ENCODE measurements around the gene VANGL2.

Gene VANGL2

DNA sequence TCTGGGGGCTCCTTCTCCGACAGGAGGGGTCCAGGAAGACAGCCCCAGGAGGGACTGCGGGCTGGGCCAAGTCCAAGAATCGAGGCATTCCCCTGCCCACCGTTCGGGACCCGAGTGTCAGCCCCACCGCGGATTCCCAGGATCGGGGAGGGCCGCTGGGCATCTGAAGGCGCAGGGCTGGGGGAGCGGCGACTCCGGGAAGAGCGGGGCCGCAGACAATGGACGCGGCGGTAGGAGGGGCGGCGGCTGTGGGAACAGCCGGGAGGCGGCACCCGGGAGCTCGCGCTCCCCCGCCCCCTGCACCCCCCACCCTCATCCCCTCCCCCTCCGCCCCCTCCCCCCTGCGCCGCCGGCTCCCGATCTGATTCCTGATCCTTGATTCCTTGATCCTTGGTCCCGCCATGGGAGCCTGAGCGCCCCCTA, at the start of gene VANGL2:
VANGL2 (plus strand) TSS at position 342 of the 423 bp plus-strand sequence. CDS start 15,274 bp downstream, outside the sequence.
- peak; percentile 97 for DNase-seq

DNA sequence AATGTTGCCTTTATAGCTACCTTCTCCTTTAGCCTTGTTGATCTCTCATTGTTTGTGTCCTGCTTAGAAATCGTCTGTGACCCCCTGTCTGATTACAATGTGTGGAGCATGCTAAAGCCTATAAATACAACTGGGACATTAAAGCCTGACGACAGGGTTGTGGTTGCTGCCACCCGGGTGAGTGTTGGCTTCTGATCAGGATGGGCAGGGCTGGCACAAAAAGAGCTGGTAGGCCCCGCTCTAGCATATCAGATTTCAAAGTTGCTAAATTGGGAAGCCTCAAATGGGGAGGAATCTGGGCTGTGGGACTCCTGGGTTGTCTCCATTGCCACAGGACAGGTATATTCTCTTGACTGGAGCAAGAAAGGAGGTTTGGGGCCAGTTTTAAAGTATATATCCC, 48.7 kb upstream of the VANGL2 start:
- DNase-seq = no peak

GRCh38 chr1:160352555-160352954, 47.8 kb upstream of the VANGL2 start:
- no peak for DNase-seq

GRCh38 chr1:160353223-160353622, 47.1 kb upstream of the VANGL2 start:
- no peak for DNase-seq

DNA sequence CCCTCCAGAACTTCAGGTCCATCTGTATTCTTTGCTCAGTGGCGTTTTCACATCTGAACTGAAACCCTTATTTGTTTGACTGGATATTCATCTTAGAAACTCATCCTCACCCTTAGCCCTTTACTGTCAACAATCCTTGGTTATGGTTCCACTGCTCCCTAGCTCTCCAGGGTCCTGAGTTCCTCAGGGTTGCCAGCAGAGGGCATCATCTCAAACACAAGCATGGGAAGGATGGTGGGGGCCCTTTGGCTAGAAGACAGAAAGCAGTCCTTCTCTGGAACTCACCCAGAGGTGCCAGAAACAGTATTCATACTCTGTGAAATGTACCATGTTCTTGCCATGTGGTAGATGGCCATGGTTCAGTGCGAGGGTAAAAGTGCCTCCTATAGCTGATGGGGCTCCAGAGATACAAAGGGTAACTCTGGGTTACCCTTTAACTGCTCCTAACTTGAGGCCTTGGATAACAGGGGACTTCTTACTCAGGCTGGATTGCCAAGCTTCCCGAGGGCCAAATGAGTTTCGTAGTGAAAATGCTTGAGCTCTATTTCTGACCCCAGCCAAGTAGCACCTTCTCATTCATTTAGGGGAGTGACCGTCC, 45.9 kb upstream of the VANGL2 start:
- DNase-seq = peak; percentile 59

DNA sequence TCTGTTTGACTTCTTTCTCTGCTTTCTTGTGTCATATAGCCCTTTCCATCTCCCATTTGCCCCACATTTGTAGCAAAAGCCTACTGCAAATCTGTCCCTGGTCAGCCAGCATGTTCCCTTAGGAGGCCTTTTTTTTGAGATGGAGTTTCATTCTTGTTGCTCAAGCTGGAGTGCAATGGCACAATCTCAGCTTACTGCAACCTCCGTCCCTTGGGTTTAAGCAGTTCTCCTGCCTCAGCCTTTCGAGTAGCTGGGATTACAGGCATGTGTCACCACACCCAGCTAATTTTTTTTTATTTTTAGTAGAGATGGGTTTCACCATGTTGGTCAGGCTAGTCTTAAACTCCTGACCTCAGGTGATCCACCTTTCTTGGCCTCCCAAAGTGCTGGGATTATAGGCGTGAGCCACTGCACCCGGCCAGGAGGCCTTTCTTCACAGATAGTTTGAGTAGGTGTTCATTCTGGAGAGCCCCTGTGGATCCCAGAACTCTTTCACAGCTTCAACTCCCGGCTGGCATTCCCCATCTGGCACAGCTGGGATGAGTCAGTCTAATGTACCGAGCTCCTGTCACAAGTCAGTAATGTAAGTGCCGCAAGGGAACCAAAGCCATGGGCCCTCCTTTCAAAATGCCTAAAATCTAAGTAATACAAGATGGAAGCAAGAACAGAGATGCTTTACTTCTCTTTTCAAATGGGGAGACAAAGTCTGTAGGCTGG, 42.9 kb upstream of the VANGL2 start:
- no peak for DNase-seq

DNA sequence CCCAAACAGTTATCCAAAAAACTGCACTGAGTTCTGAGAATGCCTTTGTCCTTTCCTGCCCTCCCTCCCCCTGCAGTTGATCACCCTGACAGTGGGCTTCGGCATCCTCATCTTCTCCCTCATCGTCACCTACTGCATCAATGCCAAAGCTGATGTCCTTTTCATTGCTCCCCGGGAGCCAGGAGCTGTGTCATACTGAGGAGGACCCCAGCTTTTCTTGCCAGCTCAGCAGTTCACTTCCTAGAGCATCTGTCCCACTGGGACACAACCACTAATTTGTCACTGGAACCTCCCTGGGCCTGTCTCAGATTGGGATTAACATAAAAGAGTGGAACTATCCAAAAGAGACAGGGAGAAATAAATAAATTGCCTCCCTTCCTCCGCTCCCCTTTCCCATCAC, 42.3 kb upstream of the VANGL2 start:
- DNase-seq = no peak

DNA sequence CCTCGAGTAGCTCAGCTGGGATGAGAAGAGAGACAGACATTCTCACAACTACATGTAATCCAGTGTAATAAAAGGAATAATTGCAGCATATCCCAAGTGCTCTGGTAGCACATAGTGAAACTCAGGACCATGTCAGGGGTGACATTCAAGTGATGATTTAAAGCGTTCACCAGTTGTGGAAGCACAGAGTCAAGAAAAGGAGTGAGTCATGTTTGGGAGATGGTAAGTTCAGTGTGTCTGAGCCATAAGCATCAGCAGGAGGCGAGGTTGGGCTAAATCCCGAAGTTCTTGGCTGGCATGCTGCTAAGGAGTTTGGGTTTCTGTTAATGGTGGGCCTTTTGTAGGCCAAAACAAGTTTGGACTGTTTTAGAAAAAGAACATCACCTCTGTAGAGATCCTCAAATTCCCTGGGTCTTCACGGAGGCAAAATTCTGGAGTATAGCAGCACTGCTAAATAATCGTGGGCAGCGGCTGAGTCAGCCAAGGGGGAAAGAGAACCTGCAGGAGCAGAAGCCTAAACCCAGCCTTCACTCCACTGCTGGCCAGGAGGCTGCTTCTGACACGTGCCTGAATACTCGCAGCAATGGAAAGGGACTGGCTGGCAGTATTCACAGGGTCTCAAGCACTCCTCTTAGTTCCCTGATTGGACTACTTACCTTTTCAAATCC, 40.7 kb upstream of the VANGL2 start:
- DNase-seq = no peak

DNA sequence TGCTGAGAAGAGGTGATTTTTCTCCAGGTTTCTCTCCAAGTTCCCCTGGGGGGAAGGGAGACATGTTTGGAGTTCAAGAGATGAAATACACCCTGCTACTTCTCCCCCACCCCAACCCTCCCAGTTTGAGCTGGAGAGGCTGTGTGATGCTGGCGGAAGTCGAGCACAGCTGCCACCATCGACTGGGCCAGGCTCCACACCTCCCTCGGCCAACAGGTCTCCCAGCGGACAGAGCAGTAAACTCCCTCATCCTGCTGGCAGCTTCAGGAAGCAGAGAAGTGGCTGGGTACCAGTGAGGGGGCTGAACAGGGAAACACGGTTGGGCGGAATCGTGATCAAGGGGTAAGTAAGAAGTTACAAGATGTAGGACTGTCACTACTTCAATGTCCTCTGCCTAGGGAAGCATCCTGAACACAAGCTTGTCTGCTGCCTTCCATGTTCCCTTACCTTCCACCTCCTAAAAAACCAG, 40.1 kb upstream of the VANGL2 start:
- DNase-seq = no peak

GRCh38 chr1:160361199-160361598, 39.2 kb upstream of the VANGL2 start:
- DNase-seq = no peak

DNA sequence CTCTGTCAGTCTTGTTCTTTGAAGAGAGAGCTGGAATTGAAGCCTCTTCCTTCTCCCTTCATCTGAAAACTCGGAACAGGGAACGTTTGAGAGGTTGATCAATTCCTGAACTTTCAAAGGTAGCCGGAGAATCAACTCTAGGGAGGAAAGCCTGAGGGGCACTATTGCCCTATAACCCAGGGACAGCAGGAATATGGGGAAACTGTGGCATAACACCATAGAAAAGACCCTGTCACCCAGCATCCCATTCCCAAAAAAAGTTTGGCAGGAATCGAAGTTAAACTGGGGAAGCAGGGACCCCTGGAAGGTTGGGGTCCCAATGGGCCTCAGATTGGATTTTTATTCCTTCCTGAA, 38.6 kb upstream of the VANGL2 start:
- DNase-seq = no peak

GRCh38 chr1:160362168-160362957, 38.0 kb upstream of the VANGL2 start:
- peak; percentile 86 for DNase-seq

- no peak for DNase-seq
Measured at GRCh38 chr1:160363010-160363409, 37.4 kb upstream of the VANGL2 start.

GRCh38 chr1:160363951-160364735, 36.2 kb upstream of the VANGL2 start:
- no peak for DNase-seq

DNA sequence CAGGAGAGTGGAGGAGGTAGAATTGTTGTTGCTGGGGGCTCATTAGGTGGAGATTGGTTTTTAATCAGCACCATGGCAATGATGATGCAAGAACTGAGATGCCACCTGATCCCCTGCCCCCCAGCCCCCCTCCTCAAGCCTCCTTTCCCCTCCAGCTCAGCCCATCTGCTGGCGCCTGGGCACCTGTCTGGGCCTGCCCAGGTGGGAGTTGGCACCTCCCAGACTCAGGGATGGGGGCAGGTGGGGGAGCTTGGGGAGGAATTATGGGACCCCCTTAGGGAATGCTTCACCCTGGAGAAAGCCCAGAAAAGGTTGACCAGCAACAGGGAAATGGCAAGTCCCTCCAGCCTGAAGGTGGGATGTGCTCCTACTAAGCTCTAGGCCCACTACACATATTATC, 35.0 kb upstream of the VANGL2 start:
- DNase-seq = no peak

GRCh38 chr1:160366731-160367515, 33.4 kb upstream of the VANGL2 start, which contains the start of gene NHLH1:
NHLH1 (plus strand) TSS chr1:160367071; CDS start chr1:160370732, 3,661 bp downstream.
- DNase-seq = peak; percentile 80

DNA sequence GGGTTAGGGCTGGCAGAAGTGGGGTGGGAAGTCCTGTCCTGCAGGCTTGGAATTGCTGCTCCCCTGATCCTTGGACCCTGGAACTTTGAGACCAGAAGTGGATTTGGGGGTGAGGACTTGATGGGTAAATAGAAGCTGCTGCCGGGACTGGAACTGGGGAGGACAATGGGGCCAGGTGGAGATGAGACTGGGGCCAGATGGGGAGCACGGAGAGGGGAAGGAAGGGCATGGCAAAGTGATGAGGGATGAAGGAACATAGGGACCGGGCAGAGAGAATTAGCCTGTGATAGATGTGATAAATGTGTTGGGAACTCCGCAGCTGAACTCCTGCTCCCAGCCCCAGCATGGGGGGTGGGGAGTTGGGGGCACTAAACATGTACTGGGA, 32.9 kb upstream of the VANGL2 start:
- DNase-seq = no peak

DNA sequence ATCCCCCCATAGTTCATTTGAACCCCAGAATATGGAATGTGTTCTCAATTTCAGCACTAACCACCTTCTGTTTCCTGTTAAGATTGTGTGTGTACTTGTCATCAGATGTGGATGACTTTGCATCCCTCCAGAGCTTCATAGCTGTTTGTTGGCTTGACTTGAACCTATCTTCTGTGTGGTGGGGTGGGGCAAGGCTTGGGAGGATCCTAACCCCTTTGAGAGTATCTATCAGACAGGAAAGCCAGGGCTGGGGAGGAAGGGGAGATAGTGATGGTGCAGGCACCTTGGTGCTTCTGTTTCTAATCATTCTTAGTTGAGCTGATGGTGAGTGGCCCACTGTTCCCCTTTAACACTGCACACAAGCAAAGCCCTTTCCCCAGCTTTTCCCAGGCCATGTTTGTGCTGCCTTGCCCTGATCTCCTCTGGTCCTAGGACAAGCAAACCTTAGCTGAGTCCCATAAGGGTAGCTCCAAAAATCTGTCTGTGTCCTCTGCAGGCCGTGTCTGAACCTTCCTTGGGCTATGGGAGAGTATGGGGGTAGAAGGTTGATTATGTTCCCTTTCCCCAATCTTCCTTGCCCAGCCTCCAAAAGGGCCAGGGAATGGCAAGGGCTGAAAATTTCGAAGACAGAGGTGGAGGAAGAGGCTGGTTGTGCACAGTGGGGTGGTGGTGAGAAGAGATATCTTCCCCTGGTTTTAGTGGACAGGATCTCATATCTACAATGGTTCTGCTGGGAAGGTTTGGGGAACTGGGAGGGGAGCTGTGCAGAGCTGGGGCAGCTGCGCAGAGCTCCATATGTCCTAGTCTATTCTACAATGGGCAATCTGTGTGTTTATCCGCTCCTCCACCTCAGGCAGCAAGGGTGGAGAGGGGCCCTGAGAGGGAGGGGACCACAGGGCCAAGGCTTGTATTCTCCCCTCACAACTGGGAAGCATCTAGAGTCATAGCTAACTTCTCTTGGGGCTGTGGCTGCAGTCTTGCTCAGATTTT, 32.1 kb upstream of the VANGL2 start:
- no peak for DNase-seq

DNA sequence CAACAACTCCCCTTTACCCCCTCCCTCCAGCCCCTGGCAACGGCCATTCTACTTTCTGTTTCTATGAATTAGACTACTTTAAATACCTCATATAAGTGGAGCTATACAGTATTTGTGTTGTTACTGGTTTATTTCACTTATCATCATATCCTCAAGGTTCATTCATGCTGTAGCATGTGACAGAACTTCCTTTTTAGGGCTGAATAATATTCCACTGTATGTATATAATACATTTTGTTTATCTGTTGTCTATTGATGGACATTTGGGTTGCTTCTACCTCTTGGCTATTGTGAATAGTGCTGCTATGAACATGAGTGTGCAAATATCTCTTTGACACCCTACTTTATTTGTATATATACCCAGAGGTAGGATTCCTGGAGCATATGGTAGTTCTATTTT, 31.3 kb upstream of the VANGL2 start:
- no peak for DNase-seq

All from eye (tissue), 1 donor.